Activated T-helper 9 cell treated with anti-CD3 and anti-CD28 coated beads, Interleukin-2, amount 50 U/mL, for 16 hours (primary cell): ENCODE data around the gene TSC1.

Experiments used
- DNase-seq: peaks from one replicate; pipeline ENCODE4 v3.0.0-alpha.2; 2020; ENCODE audit warnings: low read depth

TSC1 gene

GRCh38 chr9:132862533-132862932 lies 81.9 kb downstream of the TSC1 start:
- no peak for DNase-seq

GRCh38 chr9:132861666-132862065 lies 82.8 kb downstream of the TSC1 start:
- no peak for DNase-seq

- no peak for DNase-seq
These were observed 85.7 kb downstream of the TSC1 start for GRCh38 chr9:132858751-132859150.

- DNase-seq = no peak
These were observed 86.6 kb downstream of the TSC1 start for GRCh38 chr9:132857616-132858342.

GRCh38 chr9:132857031-132857430 lies 87.4 kb downstream of the TSC1 start:
- no peak for DNase-seq

- DNase-seq = no peak
These were observed 88.5 kb downstream of the TSC1 start for GRCh38 chr9:132855904-132856303.

GRCh38 chr9:132854832-132855231 lies 89.6 kb downstream of the TSC1 start:
- no peak for DNase-seq

- no peak for DNase-seq
These were observed 90.9 kb downstream of the TSC1 start for GRCh38 chr9:132853482-132853881.

GRCh38 chr9:132849185-132849706 lies 95.2 kb downstream of the TSC1 start:
- DNase-seq = no peak

GRCh38 chr9:132846918-132847515 lies 97.4 kb downstream of the TSC1 start:
- DNase-seq = no peak

- DNase-seq = no peak
These were observed 98.1 kb downstream of the TSC1 start for GRCh38 chr9:132846109-132846917.

GRCh38 chr9:132842124-132843044 lies 102.0 kb downstream of the TSC1 start:
- no peak for DNase-seq
